T-helper 22 cell (primary cell): Measurements from ENCODE around the gene SEMA4A.
A peak's percentile ranks its signal among the peaks of the same experiment; 100 is the strongest.
"Not testable (repeated sequence)": the region's sequence is repeated elsewhere in the genome, so short reads cannot be mapped to it uniquely, and the experiment has no call there.

Experiments used
- DNase-seq: peaks from one replicate; pipeline ENCODE4 v3.0.0-alpha.2; 2020; ENCODE audit warnings: low read depth

Gene SEMA4A

DNA sequence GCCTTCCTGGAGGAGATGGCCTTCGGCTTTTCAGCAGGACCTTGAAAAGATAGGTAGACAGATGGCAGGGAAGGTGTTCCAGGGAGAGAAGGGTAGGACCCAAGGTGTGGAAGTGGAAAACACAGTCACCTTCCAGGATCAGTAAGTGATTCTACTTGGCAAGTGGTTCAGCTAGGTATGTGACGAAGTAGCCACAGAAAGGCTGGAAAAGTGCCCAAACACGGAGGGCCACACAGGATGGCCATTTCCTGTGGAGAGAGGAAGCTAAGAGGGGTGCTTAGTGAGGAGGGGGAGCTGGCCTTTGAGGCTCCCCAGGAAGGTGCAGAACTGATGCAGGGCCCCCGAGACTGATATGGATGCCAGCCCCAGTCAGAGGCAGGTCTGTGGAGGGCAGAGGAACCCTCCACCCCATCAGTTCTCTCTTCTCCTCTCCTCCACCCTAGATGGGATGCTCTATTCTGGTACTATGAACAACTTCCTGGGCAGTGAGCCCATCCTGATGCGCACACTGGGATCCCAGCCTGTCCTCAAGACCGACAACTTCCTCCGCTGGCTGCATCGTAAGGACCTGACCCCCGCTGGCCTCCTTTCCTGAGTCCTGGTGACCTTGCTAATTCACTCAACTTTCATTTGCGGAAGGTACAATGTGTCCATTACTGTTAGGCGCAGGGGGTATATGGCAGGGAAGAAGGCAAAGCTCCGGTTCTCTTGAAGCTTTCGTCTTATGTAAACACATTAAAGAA, 6.8 kb downstream of the SEMA4A start:
- DNase-seq, result no peak

DNA sequence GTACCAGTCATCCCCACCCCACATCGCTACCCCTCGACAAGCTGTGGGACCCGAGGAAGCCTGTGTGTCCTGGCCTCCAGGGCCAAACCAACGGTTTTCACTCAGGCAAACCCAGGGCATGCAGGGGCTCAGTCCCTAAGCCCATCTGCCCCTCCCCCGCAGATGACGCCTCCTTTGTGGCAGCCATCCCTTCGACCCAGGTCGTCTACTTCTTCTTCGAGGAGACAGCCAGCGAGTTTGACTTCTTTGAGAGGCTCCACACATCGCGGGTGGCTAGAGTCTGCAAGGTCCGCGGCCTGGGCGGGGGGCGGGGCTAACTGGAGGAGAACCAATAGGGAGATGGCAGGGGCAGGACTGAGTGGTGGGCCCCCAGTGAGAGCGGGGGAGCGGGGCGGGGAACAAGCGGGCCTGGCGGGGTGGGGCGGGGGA, 7.4 kb downstream of the SEMA4A start:
- peak; percentile 64 for DNase-seq

DNA sequence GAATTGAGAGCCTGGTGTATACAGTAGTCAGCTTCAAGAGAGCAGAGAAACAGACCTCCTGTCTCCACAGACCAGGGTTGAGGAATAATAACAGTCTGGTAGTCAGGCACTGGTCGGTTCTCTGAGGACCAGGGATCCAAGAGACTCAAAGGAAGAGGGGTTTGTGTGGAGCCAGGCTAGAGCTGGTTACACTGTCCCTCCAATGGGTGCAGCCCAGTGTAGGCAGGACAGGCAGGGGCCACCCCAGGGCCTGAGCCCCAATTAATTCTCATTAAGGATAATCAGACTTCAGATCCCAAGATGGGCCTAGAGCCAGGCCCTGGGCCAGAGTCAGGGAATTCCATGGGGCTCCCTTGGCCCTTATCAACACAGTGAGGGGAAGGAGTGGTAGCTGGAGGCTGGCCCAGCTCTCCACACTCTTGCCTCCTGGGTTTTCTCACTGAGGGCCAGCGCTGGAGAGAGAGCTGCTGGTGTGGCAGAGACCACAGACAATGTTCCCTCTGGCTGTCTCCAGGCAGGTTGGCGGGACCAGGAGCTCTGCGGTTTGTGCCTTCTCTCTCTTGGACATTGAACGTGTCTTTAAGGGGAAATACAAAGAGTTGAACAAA, 9.1 kb downstream of the SEMA4A start:
- DNase-seq, result no peak

DNA sequence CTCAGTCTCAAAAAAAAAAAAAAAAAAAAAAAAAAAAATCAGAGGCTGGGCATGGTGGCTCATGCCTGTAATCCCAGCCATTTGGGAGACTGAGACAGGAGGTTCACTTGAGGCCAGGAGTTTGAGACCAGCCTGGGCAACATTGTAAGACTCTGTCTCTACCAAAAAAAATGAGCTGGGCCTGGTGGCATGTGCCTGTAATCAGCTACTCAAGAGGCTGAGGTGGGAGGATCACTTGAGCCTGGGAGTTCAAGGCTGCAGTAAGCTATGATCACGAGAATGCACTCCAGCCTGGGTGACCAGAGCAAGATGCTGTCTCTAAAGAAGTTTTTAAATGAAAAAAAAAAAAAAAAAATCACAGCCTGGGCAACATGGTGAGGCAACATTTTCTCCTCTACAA, 10.3 kb downstream of the SEMA4A start:
- no peak for DNase-seq

DNA sequence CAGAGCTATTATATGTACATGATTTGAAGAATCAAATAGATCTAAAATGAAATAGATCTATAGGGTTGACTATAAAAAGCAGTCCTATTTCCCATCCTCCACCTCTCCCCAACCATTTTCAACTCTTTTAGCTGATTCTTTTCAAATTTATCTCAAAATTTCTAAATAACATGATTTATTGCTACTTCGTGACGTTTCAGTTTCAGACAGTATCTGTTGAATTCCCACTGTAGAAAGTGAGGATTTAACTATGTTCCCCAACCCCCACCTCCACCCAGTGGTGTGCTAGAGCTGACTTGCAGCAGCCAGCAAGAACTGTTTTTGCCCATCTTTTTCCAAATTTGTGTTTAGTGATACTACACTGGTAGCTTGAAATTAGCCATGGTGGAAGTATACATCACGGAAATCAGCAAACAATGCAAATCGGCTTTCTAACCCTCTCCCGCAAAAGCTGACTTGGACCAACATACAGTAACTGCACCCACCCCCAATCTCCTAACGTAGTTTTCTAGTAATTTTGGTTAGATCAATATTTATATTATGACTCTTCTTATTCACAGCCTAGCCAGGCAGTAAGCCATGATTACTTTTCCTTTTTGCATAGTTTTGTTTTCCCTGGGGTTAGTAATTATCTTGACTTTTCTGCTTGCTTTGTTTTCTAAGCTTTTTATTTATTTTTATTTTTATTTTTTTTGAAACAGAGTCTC, 10.9 kb downstream of the SEMA4A start:
- no peak for DNase-seq

DNA sequence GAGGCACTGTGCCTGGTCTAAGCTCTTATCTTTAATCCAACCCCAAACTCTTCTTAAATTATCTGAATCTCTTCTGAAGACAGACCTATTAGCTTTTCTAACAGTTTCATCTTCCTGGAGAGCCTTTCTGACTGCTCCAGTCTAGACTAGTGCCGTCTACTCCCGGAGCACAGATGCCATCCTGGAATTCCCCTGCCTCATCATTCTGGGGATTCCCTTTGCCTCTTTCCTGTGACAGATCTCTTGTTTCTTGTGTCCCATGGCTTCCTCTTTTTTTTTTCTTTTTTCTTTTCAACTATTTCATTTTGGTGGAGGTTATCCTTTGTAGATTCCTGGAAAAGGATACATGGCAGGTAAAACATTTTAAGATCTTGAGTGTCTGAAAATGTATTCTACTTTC, 11.7 kb downstream of the SEMA4A start:
- no peak for DNase-seq

DNA sequence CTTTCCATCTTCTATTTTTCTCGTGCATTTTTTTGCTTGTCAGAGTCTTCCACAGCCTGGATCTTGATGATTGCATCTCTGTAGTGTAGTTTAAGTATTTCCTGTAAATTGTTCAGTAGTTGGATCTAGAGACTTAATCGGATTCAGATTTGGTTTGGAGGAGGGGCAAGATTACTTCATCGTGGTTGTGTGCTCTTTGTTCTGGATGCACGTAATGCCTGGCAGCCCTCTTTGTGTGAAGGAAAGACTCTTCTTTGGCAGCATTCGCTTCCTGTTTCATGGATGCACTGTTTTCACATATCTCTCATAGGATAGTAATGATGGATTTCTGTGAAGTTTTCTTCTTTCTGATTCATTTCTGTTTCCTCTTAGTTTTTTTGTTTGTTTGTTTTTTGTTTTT, 14.2 kb downstream of the SEMA4A start:
- no peak for DNase-seq

DNA sequence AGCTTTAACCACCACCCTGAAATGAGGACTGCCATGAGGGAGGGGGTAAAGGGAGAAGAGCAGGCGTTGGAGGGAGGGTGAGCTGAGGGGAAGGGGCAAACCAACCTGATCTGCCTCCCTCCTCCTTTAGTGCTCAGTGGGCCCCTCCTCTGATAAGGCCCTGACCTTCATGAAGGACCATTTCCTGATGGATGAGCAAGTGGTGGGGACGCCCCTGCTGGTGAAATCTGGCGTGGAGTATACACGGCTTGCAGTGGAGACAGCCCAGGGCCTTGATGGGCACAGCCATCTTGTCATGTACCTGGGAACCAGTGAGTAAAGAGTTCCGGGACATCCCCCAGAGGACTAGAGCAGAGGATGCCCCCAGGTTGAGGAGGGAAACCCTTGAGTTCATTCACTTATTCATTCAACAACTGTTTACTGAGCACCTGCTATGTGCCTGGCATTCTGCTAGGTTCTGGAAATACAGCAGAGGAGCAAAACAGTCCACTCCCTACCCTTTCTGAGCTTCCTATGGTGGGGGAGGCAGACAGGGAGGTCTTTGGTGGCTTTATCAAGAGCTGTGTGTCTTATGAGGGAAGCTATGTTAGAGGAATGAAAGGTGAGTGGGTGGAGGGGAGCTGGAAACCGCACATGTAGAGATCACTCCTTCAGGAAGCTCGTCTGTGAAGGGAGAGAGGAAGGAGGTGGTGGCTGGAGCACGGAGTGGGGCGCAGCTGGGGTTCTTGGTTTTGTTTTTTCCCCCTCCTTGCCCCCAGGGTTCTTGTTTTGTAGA, 19.5 kb downstream of the SEMA4A start:
- no peak for DNase-seq

DNA sequence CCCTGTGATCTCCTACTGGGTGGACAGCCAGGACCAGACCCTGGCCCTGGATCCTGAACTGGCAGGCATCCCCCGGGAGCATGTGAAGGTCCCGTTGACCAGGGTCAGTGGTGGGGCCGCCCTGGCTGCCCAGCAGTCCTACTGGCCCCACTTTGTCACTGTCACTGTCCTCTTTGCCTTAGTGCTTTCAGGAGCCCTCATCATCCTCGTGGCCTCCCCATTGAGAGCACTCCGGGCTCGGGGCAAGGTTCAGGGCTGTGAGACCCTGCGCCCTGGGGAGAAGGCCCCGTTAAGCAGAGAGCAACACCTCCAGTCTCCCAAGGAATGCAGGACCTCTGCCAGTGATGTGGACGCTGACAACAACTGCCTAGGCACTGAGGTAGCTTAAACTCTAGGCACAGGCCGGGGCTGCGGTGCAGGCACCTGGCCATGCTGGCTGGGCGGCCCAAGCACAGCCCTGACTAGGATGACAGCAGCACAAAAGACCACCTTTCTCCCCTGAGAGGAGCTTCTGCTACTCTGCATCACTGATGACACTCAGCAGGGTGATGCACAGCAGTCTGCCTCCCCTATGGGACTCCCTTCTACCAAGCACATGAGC, 23.3 kb downstream of the SEMA4A start:
- no peak for DNase-seq

DNA sequence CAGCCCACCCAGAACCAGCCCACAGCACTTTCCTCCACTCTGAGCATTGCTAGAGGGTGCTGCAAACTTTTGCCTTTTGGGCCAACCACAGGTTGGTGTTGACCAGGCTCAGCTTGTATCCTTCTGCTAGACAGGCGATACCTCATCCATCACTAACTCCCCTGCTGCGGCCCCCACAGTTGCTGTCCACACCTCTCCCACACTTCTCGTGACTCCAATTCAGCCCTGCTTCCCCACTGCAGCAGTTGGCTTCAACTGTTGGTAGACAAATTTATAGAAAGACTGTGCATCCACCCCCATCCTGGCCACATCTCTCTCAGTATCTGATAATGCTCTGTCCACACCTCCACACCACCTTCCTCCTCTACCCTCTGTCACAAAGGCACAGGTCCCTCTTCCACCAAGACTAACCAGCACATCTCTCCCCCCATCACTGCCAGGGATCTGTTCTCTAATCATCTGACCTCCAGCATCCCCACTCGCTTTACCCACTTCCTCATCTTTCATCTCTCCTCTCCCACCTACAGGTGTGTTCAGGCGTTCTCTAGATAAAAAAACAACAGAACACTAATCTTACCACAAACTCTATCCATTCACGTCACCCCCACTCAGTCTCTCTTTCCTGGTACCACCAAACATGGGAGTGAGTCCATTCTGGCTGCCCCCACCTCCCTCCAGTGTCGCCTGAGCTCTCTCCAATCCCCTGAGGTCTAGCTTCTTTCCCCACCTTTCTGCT, 24.7 kb downstream of the SEMA4A start:
- DNase-seq, result no peak

DNA sequence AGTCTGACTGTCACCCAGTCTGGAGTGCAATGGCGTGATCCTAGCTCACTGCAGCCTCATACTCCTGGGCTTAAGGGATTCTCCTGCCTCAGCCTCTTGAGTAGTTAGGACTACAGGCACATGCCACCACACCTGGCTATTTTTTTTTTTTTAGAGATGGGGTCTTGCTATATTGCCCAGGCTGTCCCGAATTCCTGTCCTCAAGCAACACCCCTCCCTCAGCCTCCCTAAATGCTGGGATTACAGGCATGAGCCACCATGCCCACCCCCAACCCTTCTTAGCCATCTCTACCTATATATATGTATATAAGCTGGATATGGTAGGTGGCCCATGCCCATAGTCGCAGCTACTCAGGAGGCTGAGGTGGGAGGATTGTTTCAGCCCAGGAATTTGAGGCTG, 27.1 kb downstream of the SEMA4A start:
- DNase-seq, result no peak

DNA sequence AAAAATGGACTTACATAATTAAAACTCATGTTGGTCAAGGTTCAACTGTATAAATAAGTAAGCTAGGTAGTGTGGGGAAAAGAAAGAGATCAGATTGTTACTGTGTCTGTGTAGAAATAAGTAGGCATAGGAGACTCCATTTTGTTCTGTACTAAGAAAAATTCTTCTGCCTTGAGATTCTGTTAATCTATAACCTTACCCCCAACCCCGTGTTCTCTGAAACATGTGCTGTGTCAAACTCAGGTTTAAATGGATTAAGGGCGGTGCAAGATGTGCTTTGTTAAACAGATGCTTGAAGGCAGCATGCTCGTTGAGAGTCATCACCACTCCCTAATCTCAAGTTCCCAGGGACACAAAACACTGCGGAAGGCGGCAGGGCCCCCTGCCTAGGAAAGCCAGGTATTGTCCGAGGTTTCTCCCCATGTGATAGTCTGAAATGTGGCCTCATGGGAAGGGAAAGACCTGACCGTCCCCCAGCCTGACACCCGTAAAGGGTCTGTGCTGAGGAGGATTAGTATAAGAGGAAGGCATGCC, 28.1 kb downstream of the SEMA4A start:
- not testable (repeated sequence) for DNase-seq

DNA sequence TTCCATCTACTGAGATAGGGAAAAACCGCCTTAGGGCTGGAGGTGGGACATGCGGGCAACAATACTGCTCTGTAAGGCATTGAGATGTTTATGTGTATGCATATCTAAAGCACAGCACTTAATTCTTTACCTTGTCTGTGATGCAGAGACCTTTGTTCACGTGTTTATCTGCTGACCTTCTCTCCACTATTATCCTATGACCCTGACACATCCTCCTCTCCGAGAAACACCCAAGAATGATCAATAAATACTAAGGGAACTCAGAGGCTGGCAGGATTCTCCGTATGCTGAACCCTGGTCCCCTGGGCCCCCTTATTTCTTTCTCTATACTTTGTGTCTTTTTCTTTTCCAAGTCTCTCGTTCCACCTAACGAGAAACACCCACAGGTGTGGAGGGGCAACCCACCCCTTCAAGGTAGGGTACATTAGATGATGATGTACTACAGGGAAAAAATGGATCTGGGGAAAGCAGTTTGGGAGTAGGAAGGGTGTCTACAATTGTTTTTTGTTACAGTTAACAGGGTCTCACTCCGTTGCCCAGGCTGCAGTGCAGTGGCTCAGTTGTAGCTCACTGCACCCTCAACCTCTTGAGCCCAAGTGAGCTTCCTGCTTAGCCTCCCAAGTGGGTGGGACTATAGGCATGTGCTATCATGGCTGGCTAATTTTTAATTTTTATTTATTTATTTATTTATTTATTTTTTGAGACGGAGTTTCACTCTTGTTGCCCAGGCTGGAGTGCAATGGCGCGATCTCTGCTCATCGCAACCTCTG, 28.8 kb downstream of the SEMA4A start:
- not testable (repeated sequence) for DNase-seq

DNA sequence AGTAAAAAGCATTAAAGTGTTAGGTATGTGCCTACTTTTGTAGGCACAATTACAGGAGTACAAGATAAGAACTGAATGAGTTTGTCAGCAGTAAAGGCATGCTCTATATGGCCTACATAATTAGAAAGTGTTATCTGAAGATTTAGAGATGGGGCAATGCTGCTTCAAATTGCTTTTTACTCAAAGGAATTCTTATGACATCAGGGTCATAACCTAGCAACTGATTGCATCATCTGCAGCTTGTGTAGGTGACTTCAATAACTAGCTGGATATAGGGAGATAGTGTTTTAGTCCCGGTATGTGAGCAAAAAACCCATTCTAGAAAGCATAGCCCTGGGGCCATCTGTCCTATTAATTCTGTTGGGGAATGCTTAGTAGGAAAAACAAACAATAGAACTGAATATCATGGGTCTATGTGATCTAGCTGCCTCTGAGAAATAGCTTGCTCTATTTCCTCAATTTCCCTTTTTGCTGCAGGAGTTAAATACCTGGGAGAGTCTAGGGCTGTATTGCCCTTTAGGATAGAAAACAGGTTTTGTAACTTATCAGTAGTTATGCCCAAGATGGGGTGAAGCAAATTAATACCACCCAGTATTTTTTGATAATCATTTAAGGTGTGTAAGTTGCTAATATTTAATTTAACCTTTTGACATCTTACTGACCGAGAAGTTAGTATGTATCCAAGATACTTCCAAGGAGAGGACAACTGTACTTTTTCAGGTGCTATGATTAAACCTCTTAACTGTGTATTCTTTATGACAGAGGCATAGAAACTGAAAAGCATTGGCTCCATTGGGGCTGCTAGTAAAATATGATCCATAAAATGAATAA, 33.2 kb downstream of the SEMA4A start:
- not testable (repeated sequence) for DNase-seq

DNA sequence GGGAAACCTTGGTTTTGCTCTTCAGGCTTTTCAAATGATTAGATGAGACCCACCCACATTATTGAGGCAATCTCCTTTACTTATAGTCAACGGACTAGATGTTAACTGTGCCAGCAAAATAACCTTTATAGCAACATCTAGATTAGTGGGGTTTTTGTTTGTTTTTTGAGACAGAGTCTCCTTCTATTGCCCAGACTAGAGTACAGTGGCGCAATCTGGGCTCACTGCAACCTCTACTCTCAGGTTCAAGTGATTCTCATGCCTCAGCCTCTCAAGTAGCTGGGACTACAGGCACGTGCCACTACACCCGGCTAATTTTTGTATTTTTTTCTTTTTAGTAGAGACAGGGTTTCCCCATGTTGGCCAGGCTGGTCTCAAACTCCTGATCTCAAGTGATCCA, 36.9 kb downstream of the SEMA4A start:
- DNase-seq, result not testable (repeated sequence)

DNA sequence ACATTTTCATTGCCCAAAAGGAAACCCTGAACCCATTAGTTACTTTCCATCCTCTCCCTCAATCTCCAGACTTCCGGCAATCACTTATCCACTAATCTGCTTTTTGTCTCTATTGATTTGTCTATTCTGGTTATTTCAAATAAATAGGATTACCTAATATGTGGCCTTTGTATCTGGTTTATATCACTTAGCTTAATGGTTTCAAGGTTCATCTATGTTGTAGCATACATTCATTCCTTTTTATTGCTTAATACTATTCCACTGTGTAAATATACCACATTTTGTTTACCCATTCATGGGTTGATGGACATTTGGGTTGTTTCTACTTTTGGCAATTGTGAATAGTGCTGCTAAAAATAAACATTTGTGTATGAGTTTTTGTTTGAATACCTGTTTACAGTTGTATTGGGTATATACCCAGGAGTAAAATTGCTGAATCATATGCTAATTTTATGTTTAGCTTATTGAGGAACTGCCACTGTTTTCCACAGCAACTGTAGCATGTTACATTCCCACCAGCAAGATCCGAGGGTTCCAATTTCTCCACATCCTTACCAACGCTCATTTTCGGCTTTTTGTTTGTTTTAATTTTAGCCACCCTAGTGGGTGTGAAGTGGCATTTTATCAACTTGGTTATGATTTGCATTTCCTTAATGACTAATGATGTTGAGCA, 38.0 kb downstream of the SEMA4A start:
- DNase-seq, result no peak

DNA sequence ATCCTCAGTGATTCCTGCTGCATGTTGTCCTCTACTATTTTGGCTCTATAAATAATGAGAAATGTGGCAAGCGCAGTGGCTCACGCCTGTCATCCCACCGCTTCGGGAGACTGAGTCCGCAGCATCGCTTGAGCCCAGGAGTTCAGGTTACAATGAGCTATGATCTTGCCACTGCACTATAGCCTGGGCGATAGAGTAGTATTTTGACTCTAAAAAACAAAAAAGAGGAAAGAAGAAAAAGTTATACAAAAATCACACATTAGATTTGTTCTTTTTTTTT, 39.8 kb downstream of the SEMA4A start:
- no peak for DNase-seq

DNA sequence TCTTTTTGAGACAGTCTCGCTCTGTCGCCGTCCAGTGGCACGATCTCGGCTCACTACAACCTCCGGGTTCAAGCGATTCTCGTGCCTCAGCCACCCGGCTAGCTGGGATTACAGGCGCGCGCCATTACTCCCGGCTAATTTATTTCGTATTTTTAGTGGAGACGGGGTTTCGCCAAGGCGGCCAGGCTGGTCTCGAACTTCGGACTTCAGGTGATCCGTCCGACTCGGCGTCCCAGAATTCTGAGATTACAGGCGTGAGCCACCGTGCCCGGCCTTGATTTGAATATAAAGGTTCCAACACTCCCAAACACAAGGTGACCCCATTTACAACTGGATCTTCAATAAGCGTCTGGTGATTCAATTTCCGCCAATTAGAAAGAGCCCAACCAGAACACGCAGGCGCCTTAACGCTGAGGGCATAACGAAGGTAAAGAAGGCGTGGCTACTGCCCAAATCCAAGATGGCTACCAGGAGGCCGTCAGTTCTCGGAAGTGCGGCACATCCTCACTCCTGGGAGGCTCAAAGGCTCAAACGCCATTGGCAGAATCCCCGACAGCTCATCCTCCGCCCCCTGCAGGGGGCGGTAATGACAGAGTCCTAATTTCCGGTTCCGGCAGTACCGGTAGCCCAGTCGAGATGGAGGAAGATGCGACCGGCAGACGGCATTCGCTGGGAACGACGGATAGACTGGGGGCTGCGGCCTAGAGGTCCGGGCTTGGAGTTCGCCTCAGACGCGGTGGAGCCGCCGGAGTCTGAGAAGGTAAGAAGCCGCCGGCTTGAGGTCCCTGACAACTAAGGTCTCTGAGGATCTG, 40.3 kb downstream of the SEMA4A start, which contains the start of gene SLC25A44:
TSS of gene SLC25A44 (plus strand) at position 617 of the 812 bp plus-strand sequence. CDS start 5,744 bp downstream, outside the sequence.
- DNase-seq, result peak; percentile 94
